Smooth muscle cell of the brain vasculature (primary cell): ENCODE data around the gene RSPRY1.

ENCODE experiments used
- DNase-seq: peaks from one replicate; pipeline ENCODE4 v3.0.0-alpha.2; 2012; ENCODE audit warnings: low read depth, low spot score

The RSPRY1 gene

DNA sequence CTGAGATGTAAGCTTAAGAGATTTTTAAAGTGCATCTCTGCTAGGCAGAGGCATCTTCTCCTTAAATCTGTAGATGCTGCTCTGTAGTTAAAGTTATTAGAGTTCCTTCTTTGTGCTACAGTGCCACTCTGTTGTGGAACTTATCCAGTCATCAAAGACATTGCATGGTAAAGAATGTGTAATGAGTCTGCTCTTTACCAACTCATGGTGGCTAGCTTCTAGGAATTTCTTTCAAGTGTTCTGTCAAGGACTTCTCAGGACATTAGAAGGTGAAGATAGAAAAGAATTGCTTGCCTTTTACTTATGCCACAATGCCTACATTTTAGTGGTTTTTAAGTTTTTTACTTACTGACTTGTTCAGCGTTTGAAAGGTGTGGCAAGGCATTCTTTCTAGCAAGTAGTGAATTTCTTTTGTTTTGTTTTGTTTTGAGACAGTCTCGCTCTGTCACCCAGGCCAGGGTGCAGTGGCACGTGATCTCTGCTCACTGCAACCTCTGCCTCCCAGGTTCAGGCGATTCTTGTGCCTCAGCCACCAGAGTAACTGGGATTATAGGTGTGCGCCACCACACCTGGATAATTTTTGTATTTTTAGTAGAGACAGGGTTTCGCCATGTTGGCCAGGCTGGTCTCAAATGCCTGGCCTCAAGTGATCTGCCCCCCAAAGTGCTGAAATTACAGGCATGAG lies 38.7 kb downstream of the RSPRY1 start:
- DNase-seq, result no peak

- DNase-seq, result no peak
Measured at GRCh38 chr16:57225978-57226377, 39.8 kb downstream of the RSPRY1 start.

GRCh38 chr16:57226701-57227621 lies 40.8 kb downstream of the RSPRY1 start:
- DNase-seq, result no peak

DNA sequence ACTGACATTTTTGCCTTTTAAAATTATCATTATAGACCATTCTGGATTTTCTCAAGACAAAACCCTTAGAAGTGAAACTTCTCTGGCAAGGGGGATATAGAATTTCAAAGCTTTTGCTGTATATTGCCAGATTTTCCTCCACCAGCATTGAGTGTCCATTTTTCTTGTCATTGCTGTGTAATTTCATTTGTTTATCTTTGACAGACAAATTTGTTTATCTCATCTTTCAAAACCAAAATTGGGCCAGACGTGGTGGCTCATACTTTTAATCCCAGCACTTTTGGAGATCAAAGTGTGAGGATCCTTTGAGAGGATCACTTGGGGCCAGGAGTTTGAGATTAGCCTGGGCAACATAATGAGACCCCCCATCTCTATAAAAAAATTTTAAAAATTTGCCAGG lies 43.0 kb downstream of the RSPRY1 start:
- DNase-seq, result no peak

- no peak for DNase-seq
Measured at GRCh38 chr16:57231821-57232350, 45.8 kb downstream of the RSPRY1 start.

GRCh38 chr16:57233944-57234706 lies 48.0 kb downstream of the RSPRY1 start:
- no peak for DNase-seq

DNA sequence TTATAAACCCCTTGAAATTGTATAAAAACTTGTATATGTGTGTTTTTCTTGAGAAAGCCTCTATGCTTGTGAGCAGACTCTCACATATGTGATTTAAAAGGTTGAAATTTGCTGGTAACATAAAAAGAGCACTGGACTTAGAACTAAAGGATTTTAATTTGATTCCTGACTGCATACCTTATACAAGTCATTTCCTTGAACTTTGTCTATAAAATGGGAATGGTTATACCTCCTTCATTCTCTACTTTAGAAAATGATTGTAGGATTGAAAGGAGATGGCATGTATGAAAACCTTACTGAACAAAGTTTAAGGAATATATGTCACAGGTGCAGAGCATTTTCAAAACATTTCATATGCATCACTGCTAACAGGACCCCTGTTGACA lies 48.6 kb downstream of the RSPRY1 start:
- DNase-seq, result no peak

DNA sequence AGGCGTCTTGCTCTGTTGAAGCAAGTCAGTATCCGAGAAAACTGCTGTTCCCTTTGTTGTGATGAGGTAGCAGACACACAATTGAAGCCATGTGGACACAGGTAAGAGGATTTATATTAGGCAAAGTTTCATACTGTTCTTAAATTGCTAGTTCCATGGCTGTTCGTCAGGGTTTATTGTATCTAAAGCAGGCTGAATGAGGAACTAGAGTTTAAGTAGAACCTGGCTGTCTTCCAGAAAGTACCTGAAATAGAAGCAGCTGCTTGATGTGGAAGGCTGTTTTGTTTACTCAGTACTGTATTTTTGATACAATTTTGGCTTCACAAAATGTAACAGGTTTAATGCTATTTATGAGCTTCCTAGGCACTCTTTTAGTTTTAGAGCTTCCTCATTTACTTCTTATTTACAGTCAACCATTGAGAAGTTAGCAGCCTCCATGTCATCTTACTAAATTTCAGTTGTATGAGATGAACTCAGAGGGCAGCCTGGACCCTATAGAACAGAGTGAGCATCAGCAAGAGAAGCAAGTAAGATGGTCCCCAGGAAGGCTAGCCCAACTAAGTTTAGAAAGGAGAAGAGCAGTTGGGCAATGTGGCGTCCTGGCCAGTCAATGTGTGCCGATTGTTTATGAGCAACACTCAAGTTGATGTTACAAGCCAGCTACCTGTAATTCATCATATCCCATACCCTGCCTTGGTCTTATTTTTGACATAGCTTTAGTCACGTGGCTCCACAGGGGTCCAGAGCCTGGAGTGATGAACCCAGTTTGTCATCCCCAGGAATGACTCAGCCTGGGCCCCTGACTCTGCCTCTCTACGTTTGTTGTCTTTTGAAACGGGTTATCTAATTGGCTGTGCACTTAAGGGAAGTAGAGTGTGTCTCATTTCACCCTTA lies 49.2 kb downstream of the RSPRY1 start:
- DNase-seq, result peak; percentile 71

GRCh38 chr16:57236022-57236350 lies 49.9 kb downstream of the RSPRY1 start:
- no peak for DNase-seq

DNA sequence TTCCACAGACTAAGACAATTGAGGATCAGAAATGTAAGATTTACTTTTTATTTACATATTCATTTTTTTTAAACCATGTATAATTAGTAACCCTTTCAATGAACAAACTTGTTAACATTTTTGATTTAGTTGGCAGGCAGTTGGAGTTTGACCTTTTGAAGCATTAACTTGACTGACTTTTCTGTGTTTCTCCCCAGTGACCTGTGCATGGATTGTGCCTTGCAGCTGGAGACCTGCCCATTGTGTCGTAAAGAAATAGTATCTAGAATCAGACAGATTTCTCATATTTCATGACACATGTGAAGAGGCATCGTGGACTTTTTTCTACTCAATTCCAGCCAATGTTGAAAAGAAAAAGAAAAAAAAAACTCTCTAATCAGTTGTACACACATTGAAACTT lies 52.6 kb downstream of the RSPRY1 start:
- no peak for DNase-seq

GRCh38 chr16:57239107-57239506 lies 53.0 kb downstream of the RSPRY1 start:
- no peak for DNase-seq

GRCh38 chr16:57240851-57241250 lies 54.7 kb downstream of the RSPRY1 start:
- no peak for DNase-seq

GRCh38 chr16:57242650-57243049 lies 56.5 kb downstream of the RSPRY1 start:
- DNase-seq, result no peak

DNA sequence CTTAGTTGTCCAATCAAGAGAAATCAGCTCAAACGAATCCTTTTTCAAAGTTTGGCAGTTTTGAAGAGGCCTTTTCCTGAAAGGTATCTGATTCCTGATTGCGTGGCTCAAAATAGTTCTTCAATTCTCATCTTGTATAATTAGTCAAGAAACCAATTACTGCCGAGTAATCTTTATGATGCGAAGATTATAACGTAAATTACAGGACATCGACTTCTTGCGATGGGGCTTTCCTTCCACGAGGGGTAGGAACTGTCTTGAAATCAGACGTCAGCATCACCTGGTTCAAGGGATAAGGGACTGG lies 58.3 kb downstream of the RSPRY1 start:
- no peak for DNase-seq

- peak; percentile 91 for DNase-seq
Measured at GRCh38 chr16:57244767-57245471, 58.8 kb downstream of the RSPRY1 start, which contains the start of gene ARL2BP. Gene ARL2BP (plus strand): TSS chr16:57245259. CDS start chr16:57245368, 109 bp downstream.

DNA sequence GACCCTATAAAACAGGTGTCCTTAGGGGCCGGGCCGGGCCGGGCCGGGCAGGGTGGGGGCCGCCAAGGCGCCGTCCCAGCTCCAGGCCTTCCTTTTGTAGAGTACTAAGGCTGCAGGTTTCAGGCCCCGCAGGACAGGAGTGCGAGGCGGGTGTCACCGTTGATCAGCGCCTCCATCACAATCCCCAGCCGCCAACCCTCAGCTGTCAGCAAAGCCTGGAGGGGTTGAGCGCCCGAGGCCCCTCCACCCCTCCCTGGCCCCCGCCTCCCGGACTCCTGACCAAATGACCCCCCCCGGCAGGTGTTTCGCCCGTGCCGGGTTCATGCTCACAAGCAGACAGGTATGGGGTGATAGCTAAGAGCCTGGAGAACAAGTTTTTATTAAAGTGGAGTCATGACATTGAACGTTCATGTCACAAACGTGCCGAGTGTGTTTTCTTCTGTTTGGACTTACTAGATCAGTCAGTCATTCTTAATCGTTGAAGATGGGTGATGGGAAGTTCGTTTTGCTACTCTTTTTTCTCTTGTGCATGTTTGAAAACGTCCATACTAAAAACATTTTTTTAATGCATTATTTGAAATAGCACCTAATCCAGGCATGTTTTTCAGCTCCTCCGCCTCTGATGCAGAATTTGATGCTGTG lies 59.5 kb downstream of the RSPRY1 start:
- no peak for DNase-seq

DNA sequence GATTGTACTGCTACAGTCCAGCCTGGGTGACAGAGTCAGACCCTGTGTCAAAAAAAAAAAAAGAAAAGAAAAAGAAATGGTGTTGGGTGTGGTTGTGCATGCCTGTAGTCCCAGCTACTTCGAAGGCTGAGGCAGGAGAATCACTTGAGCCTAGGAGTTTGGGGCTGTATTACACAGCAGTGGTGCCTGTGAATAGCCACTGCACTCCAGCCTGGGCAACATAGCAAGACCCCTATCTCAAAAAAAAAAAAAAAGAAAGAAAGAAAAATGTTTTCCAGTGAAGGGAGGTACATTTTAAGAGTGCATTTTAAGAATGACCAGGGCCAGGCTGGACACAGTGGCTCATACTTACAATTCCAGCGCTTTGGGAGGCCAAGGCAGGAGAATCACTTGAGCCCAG lies 65.2 kb downstream of the RSPRY1 start:
- no peak for DNase-seq

GRCh38 chr16:57252148-57252721 lies 66.1 kb downstream of the RSPRY1 start:
- DNase-seq, result no peak

- no peak for DNase-seq
Measured at GRCh38 chr16:57253466-57253865, 67.3 kb downstream of the RSPRY1 start.
